Activated effector memory CD4-positive, alpha-beta T cell treated with anti-CD3 and anti-CD28 coated beads, Interleukin-2, amount 50 U/mL, for 16 hours (primary cell): ENCODE data around the gene GOT2.
A peak's percentile ranks its signal among the peaks of the same experiment; 100 is the strongest.
"Not testable (repeated sequence)": the region's sequence is repeated elsewhere in the genome, so short reads cannot be mapped to it uniquely, and the experiment has no call there.

Source experiments
- DNase-seq: peaks from one replicate; pipeline ENCODE4 v3.0.0-alpha.2; 2020

The GOT2 gene

GRCh38 chr16:58733671-58734458, at the start of gene GOT2:
Gene GOT2 (minus strand): TSS chr16:58734316. CDS start chr16:58734228, 88 bp downstream.
- peak; percentile 93 for DNase-seq

- DNase-seq, result not testable (repeated sequence)
Measured at GRCh38 chr16:58779291-58779690, 45.2 kb upstream of the GOT2 start.

GRCh38 chr16:58773870-58774269, 39.8 kb upstream of the GOT2 start:
- DNase-seq, result no peak

- DNase-seq, result no peak
Measured at GRCh38 chr16:58768145-58768544, 34.0 kb upstream of the GOT2 start.

GRCh38 chr16:58767581-58767980, 33.5 kb upstream of the GOT2 start:
- no peak for DNase-seq

GRCh38 chr16:58756650-58757332, 22.7 kb upstream of the GOT2 start:
- no peak for DNase-seq

GRCh38 chr16:58755989-58756649, 22.0 kb upstream of the GOT2 start:
- peak; percentile 90 for DNase-seq

GRCh38 chr16:58753711-58754134, 19.6 kb upstream of the GOT2 start:
- DNase-seq, result no peak

- no peak for DNase-seq
Measured at GRCh38 chr16:58744497-58744896, 10.4 kb upstream of the GOT2 start.

GRCh38 chr16:58741976-58742375, 7.9 kb upstream of the GOT2 start:
- no peak for DNase-seq

- no peak for DNase-seq
Measured at GRCh38 chr16:58741166-58741565, 7.0 kb upstream of the GOT2 start.

- no peak for DNase-seq
Measured at GRCh38 chr16:58738672-58739296, 4.7 kb upstream of the GOT2 start.

GRCh38 chr16:58736341-58736740, 2.2 kb upstream of the GOT2 start:
- DNase-seq, result not testable (repeated sequence)

GRCh38 chr16:58734459-58734787, 307 bp upstream of the GOT2 start:
- no peak for DNase-seq

GRCh38 chr16:58733248-58733670, 857 bp downstream of the GOT2 start:
- DNase-seq, result no peak

- DNase-seq, result no peak
Measured at GRCh38 chr16:58732545-58733247, 1.4 kb downstream of the GOT2 start.

- no peak for DNase-seq
Measured at GRCh38 chr16:58730724-58731370, 3.3 kb downstream of the GOT2 start.

- no peak for DNase-seq
Measured at GRCh38 chr16:58727796-58728568, 6.1 kb downstream of the GOT2 start.

- DNase-seq, result no peak
Measured at GRCh38 chr16:58727028-58727781, 6.9 kb downstream of the GOT2 start.

- no peak for DNase-seq
Measured at GRCh38 chr16:58723109-58723508, 11.0 kb downstream of the GOT2 start.

GRCh38 chr16:58717994-58718393, 16.1 kb downstream of the GOT2 start:
- no peak for DNase-seq
